ENCODE measurements around the gene ST3GAL3. TPM values are rescaled to one million over a fixed set of nuclear protein-coding genes. Genes with fewer than 3 reads are reported as not detected.

The ST3GAL3 gene
- total RNA-seq, 1 donor from 2014 or later = 15.2 TPM

DNA sequence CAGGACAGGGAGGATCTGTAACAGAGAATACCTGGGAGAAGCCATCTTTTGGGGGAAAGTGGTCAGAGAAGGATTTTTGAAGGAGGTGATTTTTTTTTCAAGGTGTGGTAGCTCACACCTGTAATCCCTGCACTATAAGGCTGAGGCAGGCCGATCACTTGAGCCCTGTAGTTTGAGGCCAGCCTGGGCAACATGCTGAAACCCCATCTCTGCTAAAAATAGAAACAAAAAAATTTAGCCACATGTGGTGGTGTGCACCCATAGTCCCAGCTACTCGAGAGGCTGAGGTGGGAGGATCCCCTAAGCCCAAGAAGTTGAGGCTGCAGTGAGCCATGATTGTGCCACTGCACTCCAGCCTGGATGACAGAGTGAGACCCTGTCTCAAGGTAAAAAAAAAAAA lies 158.9 kb downstream of the ST3GAL3 start:
- no peak overlapping the region for H3K27ac Mint-ChIP-seq (ENCODE audit: unreplicated experiment)
- no peaks in the 10 kb centered on the region for H3K9me3 Mint-ChIP-seq (ENCODE audit: low read depth)
- no peak for TF ChIP-seq CTCF (IDR thresholded peaks at IDR 0.05)
- no peak overlapping the region for H3K4me3 Mint-ChIP-seq (ENCODE audit: unreplicated experiment)
- peaks cover 31% of the 10 kb centered on the region for H3K4me1 Mint-ChIP-seq (ENCODE audit: low read depth)
- H3K36me3 Mint-ChIP-seq (ENCODE audit: low read depth) = peaks cover 10% of the 10 kb centered on the region
- no peaks in the 10 kb centered on the region for H3K27me3 Mint-ChIP-seq (ENCODE audit: low read depth)
- no peak for DNase-seq (ENCODE audit: low spot score)

GRCh38 chr1:43867976-43868740 lies 160.8 kb downstream of the ST3GAL3 start:
- Mint-ChIP-seq H3K27me3 (ENCODE audit: low read depth) (no peaks in the 10 kb centered on the region), H3K27ac (ENCODE audit: unreplicated experiment) (peak overlapping the region; percentile 81), H3K4me3 (ENCODE audit: unreplicated experiment) (no peak overlapping the region), H3K9me3 (ENCODE audit: low read depth) (no peaks in the 10 kb centered on the region), H3K36me3 (ENCODE audit: low read depth) (peaks cover 4% of the 10 kb centered on the region), H3K4me1 (ENCODE audit: low read depth) (peaks cover 30% of the 10 kb centered on the region)
- DNase-seq (ENCODE audit: low spot score) = no peak
- no peak for TF ChIP-seq CTCF (IDR thresholded peaks at IDR 0.05)

DNA sequence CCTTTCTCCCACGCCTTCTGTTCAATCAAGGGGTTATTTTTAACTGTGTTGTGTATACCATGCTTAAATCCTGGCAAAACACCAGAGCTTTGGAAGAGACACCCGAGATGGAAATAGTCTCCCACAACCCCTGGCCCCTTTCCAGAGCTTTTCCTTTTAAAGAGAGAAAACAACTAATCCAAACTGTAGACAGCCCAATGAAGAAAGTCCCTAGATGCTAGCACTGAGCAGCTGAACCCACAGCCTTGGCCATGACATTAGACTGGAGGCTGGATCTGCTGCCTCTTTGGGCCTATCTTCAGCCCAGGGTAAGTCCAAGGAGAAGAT lies 161.4 kb downstream of the ST3GAL3 start:
- Mint-ChIP-seq H3K36me3 (ENCODE audit: low read depth) (peaks cover 2% of the 10 kb centered on the region), H3K9me3 (ENCODE audit: low read depth) (no peaks in the 10 kb centered on the region), H3K4me1 (ENCODE audit: low read depth) (peaks cover 30% of the 10 kb centered on the region), H3K27ac (ENCODE audit: unreplicated experiment) (peak overlapping the region; percentile 81), H3K4me3 (ENCODE audit: unreplicated experiment) (no peak overlapping the region), H3K27me3 (ENCODE audit: low read depth) (no peaks in the 10 kb centered on the region)
- DNase-seq (ENCODE audit: low spot score) = no peak
- TF ChIP-seq CTCF (IDR thresholded peaks at IDR 0.05) = no peak

DNA sequence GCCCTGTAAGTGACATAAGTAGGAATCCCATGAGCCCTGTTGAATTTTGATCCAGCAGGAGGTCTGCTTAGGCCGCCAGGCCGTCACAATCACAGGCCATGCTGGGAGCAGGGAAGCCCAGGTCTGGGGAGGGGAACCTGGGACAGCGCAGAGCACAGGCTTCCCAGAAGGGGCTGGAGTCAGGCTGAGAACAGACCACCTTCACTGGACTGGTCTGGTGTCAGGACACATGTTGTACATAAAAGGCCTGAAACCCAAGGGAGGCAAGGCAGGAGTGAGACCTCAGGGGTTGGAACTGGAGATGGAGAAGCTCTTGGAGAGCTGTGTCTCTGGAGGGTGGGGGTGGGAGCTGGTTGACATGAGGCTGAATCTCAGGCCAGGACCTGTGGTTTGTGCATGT lies 163.0 kb downstream of the ST3GAL3 start:
- H3K27ac Mint-ChIP-seq (ENCODE audit: unreplicated experiment) = no peak overlapping the region
- H3K4me3 Mint-ChIP-seq (ENCODE audit: unreplicated experiment) = no peak overlapping the region
- H3K9me3 Mint-ChIP-seq (ENCODE audit: low read depth) = no peaks in the 10 kb centered on the region
- TF ChIP-seq CTCF (IDR thresholded peaks at IDR 0.05) = no peak
- no peak for DNase-seq (ENCODE audit: low spot score)
- H3K27me3 Mint-ChIP-seq (ENCODE audit: low read depth) = no peaks in the 10 kb centered on the region
- peaks cover 25% of the 10 kb centered on the region for H3K4me1 Mint-ChIP-seq (ENCODE audit: low read depth)
- peaks cover 2% of the 10 kb centered on the region for H3K36me3 Mint-ChIP-seq (ENCODE audit: low read depth)

GRCh38 chr1:43871181-43871910 lies 164.0 kb downstream of the ST3GAL3 start:
- H3K27ac Mint-ChIP-seq (ENCODE audit: unreplicated experiment) = no peak overlapping the region
- no peak overlapping the region for H3K4me3 Mint-ChIP-seq (ENCODE audit: unreplicated experiment)

More at GRCh38 chr1:43871181-43871910, 164.0 kb downstream of the ST3GAL3 start:
- no peaks in the 10 kb centered on the region for H3K27me3 Mint-ChIP-seq (ENCODE audit: low read depth)
- TF ChIP-seq CTCF (IDR thresholded peaks at IDR 0.05) = no peak
- H3K4me1 Mint-ChIP-seq (ENCODE audit: low read depth) = peaks cover 18% of the 10 kb centered on the region
- no peaks in the 10 kb centered on the region for H3K9me3 Mint-ChIP-seq (ENCODE audit: low read depth)
- H3K36me3 Mint-ChIP-seq (ENCODE audit: low read depth) = peaks cover 5% of the 10 kb centered on the region
- no peak for DNase-seq (ENCODE audit: low spot score)
